ENCODE data around the gene ARHGAP30.

- TF ChIP-seq, protein P1, sequence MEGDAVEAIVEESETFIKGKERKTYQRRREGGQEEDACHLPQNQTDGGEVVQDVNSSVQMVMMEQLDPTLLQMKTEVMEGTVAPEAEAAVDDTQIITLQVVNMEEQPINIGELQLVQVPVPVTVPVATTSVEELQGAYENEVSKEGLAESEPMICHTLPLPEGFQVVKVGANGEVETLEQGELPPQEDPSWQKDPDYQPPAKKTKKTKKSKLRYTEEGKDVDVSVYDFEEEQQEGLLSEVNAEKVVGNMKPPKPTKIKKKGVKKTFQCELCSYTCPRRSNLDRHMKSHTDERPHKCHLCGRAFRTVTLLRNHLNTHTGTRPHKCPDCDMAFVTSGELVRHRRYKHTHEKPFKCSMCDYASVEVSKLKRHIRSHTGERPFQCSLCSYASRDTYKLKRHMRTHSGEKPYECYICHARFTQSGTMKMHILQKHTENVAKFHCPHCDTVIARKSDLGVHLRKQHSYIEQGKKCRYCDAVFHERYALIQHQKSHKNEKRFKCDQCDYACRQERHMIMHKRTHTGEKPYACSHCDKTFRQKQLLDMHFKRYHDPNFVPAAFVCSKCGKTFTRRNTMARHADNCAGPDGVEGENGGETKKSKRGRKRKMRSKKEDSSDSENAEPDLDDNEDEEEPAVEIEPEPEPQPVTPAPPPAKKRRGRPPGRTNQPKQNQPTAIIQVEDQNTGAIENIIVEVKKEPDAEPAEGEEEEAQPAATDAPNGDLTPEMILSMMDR (IDR thresholded peaks at IDR 0.05), result no peak
- TF ChIP-seq POLR2A (IDR thresholded peaks at IDR 0.05), result peak in 1 of 2 donors; percentile 47
Measured at GRCh38 chr1:161019751-161020495, 49.8 kb downstream of the ARHGAP30 start.
